ENCODE data around the gene LRRK2.
"Not testable (repeated sequence)": the region's sequence is repeated elsewhere in the genome, so short reads cannot be mapped to it uniquely, and the experiment has no call there.

LRRK2 gene

DNA sequence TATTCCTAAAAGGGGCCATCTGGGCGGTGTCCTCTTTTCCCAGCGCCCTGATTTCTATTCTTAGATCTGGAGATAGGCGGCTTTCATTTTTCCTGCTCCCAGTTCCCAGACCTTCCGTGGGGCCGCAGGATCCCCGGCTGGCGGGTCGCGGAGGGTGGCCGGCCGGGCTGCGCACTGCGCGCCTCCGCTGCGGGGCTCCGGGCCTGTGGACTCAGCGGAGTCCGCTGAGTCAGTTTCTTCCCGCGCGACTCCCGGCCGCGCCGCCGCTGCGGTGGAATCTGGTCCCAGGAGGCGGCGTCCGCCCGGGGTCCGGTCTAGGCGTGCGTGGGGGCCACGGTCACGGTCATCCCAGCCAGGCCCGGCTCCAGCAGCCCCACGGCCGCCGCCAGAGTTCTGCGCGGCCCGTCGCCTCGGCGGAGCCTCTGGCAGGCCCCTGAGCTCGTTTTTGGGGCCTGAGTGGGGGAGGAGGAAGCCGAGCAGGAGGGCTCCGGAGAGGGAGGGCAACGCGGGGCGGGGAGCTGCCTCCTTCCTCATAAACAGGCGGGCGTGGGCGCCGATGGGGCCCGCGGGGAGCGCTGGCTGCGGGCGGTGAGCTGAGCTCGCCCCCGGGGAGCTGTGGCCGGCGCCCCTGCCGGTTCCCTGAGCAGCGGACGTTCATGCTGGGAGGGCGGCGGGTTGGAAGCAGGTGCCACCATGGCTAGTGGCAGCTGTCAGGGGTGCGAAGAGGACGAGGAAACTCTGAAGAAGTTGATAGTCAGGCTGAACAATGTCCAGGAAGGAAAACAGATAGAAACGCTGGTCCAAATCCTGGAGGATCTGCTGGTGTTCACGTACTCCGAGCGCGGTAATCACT is at the start of gene LRRK2:
TSS of gene LRRK2 (plus strand) at position 559 of the 853 bp plus-strand sequence. CDS start at position 694, 135 bp downstream.
- DNase-seq (ENCODE audit: low spot score), result no peak

DNA sequence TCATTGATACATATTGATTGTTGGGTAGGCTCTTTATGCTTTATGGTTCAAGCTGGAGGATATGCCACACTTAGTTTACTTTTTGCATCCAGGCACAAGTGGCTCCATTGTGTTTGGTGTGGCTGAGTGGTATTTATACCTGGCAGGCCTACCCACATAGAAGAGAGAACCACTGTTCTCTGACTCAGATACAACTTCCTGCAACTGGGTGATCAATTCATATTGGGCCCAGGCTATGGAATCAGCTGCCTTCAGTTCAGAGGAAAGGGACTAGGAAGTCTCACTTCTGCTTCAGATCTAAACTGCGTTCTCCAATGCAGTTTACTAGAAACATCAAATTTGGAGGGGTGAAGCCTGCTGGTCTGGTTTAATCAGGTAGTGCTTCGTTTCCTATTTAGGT is 49.8 kb upstream of the LRRK2 start:
- no peak for DNase-seq (ENCODE audit: low spot score)

DNA sequence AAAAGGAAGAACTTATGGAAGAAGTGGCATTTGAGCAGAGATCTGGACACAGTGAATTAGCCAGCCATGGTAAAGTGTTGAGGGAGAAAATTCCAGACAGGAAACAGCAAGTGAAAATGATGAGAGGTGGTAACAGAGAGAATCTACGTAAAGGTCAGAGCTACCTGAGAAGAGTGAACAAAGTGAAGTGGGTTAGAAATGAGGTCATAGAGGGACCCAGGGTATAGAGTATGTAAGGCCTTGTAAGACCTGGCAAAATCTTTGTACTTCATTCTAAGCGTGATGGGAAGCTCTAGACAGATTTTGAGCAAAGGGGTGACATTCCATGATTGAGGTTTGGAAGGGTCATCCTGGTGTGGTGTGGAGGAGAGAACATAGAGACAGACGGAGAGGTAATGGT is 49.3 kb upstream of the LRRK2 start:
- DNase-seq (ENCODE audit: low spot score), result no peak

DNA sequence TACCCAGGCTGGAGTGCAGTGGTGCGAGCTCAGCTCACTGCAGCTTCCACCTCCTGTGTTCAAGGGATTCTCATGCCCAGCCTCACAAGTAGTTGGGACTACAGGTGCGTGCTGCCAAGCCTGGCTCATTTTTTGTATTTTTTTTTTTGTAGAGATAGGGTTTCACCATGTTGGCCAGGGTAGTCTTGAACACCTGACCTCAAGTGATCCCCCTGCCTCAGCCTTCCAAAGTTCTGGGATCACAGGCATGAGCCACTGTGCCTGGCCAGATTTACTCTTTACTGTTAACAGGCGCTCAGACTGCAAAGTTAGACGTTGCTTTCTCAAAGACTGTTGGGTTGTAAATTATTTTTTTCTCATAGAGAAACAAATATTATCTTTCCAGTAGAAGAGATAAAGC is 46.1 kb upstream of the LRRK2 start:
- no peak for DNase-seq (ENCODE audit: low spot score)

DNA sequence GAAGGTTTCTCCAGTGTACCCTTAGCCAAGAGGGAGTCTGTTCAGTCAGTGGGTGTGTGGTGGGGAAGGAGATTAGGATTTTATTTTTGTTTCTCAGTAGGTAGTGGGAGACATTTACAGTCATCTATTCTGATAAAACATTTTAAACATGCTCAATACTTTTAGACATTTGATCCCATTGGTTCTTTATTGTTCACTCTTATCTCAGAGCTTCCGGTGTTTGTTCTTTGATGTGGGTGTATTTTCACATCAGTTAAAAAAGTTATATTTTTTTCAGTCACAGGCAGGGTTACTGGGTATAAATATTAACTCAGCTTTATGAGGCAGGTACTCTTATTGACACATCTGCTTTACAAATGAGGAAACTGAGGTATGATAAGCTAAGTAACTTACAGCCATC is 43.3 kb upstream of the LRRK2 start:
- no peak for DNase-seq (ENCODE audit: low spot score)

DNA sequence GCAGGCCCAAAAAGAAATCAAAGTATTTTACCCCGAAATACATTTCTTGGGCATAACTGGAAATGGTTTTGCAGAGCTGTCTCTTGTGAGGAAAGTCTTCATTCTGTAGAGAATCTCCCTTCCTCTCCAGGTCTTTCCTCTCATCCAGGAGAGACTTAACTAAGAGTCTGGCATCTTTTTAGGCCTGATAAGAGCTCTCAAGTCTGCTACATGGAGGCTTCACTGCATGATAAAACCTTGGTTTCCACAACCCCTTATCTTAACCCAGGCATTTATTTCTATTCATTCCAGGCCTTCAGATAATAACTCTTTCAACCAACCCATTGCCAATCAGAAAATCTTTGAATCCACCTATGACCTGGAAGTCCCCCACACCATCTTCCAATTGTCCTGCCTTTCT is 41.1 kb upstream of the LRRK2 start:
- DNase-seq (ENCODE audit: low spot score), result no peak

DNA sequence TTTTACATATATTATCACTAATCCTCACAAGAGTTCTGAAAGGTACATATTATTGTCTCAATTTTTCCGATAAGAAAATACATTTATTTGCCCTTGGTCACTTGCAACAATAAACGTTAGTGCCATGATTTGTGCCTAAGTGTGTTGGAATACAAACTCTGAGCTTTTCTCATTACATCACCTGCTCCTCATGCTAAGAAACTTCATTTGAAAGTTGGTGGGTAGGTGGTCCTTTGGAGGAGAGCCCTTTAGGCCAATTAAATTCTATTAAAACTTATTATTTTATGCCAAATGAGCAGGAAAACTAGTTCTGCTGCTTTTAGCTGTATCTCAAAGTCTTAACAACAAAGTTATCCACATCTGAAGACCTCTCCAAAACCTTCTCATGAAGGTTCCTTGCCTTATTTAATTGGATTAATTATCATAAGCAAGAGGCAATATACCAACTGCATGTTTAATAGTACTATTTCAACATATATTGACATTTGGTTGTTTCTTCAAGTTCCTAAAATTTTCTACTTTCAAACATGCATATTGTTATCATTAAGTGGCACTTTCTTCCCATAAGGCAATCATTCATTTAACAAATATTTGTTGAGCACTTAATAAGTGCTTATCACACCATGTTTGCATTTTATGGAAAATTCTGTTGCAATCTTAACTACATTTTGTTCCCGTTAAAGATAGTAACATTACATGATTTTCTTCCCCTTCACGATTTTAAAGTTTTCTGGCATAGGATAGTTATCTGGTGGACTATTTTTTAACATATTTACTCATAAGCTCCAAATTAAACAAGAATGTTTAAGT is 40.1 kb upstream of the LRRK2 start:
- no peak for DNase-seq (ENCODE audit: low spot score)

DNA sequence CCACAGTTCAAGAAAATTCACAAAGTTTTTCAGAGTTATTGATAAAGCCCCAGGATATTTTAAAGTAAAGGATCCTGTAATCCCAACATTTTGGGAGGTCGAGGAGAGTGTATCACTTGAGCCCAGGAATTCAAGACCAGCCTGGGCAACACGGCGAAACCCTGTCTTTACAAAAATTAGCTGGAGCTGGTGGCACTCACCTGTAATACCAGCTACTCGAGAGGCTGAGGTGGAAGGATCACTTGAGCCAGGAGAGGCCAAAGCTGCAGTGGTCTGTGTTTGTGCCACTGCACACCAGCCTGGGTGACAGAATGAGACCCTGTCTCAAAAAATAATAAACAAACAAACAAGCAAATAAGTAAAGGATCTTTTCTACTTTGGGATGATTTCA is 39.5 kb upstream of the LRRK2 start:
- DNase-seq (ENCODE audit: low spot score), result no peak

DNA sequence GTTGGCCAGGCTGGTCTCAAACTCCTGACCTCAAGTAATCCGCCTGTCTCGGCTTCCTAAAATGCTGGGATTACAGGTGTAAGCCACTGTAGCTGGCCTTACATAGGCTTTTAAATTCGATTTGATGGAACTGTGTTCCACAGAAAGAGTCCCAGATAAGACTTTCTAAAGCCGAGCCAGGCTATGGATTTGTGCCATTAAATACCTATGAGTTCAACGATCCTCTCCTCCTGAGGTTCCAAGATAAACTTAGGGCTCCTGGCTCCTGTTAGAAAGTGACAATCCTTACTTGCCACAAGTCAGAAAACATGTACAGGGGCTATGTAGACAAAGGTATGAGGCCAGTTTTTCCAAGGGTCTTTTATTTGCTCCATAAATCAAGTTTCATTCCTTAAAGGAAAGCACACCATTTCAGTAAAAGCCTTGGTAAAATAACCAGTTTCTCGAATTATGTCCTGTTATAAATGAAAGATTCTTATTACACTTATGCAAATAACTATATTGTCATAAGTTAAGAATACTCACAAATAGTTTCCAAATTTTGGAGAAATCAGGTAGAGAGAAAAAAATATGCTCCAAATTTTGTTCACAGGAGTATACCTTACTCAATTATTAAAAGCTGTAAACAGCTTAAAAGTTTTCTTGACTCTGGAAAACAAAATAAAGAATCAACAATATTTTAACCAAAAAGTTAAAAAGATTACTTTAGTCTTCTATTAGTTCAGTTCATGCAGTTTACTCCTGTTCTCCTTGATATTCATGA is 36.1 kb upstream of the LRRK2 start:
- DNase-seq (ENCODE audit: low spot score), result no peak

DNA sequence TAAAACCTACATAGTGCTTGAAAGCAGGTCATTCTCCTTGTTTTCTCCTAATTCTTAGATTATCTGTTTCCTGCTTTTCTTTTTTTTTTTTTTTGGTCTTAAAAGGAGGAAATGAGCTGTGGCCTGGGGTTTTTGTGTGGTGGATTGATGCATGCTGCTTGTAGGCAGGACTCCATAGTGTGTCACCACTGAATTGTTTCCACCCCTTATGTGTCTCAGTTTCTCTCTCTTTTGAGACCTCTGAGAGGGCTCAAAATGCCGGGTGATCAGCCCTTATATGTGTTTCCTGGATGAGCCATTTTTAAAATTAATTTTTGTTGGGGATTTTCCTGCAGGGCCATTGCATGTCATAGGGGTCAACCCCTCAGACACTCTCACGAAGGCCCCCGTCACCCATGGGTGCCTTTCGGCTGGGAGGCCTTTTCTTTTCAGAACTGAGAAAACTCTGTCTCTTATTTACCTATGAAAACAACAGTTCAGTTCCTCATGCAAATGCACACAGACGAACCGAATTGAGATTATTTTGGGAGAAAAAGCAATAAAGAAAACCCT is 32.0 kb upstream of the LRRK2 start:
- no peak for DNase-seq (ENCODE audit: low spot score)

DNA sequence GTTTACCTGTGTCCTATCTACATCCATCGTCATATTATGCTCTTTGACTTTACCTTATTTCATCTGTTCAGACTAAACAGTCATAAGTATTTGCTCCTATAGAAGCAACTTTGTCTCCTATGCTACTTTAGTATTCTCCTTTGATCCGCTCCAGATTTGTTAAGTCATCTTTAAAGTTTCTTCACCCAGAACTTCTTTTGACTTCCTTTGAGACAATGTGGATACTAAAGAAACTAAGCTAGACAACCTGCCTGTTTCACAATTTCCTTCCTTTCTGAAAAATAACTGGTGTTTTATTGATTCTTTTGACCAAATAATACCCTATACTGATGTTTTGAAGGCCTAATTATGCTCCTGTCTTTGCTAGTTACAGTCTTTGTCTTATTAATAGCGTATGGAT is 30.0 kb upstream of the LRRK2 start:
- no peak for DNase-seq (ENCODE audit: low spot score)

DNA sequence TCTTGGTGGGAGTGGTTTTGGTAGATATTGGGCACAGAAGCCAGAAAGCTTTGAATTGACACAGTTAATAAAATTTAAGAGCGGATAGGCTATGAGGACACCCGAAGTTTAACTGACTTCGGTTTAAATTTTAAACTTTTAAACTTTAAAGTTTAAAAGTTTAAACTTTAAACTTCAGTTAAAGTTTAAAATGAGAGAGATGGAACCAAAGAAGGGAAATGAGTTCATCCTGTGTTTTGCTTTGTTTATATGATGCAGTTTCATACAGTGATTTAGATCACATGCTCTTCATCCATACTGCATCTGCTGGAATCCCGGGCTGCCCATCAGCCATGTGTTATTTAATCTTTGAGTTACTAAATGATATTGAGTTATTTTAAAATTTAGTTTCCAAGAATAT is 27.2 kb upstream of the LRRK2 start:
- no peak for DNase-seq (ENCODE audit: low spot score)

DNA sequence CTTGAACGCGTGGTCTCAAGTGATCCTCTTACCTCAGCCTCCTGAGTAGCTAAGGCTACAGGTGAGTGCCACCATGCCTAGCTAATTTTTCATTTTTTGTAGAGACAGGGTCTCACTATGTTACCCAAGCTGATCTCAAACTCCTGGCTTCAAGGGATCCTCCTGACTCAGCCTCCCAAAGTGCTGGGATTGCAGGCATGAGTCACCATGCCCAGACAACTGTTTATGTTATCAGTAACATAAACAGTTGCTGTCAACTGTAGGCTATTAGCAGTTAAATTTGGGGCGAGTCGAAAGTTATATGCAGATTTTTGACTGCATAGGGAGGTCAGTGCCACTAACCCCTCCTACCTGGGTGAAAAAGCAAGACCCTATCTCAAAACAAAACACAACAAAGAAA is 26.2 kb upstream of the LRRK2 start:
- no peak for DNase-seq (ENCODE audit: low spot score)

DNA sequence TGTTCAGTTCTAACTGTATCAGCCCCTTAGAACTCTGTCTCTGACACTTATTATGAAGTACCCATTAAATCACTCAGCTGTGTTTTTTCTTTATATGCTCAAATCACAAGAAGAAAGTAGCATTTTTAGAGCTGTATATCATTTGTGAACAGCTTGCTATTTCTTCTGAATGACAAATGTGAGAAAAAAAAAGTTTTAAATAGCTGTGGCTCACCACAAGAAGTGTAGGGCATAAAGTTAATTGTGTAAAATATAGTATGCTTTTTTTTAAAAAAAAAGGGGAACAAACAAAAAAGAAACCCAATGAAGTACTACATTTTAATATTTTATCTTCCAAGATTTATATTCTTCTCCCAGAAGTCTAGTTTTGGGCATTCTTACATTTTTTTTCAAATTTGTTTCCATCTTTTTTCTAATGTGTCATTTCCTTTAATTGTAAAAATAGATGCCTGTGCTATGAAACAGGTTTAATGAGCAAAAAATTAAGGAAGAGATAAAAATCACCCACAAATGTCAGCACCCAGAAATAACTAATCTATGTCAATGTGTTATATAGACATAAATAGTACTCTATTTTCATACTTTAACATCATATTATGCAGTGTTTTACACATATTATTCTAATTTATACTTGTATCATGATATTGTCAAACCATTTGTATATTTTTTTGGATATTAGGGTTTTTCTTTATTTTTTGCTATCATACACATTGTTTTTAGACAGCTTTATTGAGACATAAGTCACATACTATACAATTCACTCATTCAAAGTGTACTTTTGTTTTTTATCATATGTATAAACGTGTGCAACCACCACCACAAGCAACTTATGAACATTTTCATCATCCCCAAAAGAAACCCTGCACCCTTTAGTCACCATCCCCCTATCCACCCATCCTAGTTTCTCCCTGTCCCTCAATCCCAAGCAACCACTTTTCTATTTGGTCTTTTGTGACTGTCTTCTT is 22.4 kb upstream of the LRRK2 start:
- no peak for DNase-seq (ENCODE audit: low spot score)

DNA sequence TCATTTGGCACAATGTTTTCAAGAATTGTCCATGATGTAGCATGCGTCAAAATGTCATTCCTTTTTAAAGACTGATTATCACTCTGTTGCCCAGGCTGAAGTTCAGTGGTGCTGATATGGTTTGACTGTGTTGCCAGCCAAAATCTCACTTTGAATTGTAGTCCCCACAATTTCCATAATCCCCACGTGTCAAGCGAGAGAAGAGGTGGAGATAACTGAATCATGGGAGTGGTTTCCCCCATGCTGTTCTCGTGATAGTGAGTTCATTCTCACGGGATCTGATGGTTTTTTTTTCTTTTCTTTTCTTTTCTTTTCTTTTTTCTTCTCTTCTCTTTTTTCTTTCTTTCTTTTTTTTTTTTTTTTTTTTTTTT is 21.8 kb upstream of the LRRK2 start:
- DNase-seq (ENCODE audit: low spot score), result no peak

DNA sequence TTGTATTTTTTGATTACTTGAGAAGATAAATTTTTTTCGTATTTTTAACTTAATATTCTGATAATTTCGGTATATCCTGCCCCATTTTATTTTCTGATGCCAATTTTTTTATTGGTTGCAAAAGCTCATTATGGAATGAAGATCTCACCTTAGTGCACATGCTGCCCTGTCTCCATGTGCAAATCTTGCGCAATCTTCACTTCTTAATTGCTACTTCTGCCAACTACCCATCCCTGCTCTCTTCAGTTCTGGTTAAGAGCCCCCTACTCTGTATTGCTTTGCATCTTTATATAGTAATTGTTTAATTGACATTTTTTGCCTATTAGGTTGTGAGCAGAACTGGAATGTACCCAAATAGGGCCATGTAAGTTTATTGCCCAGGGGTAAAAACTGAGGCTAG is 20.5 kb upstream of the LRRK2 start:
- no peak for DNase-seq (ENCODE audit: low spot score)

DNA sequence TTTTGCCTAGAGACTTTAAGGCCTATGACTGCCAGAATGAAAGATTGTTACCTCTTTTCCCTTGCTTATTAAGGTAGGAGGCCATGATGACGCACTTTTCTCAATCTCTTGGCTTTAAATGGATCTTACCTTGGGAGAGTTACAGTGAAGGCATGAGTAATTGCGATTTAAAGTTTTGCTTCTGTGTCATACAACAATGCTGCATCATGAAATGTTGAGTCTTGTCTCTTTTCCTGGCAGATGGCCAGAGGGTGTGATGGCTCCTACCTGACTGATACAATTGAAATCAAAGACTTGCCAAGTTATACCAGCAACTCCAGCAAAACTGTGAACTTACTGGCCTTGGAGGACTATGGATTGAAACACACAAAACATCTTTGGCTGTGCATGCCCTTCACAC is 17.2 kb upstream of the LRRK2 start:
- DNase-seq (ENCODE audit: low spot score), result no peak

DNA sequence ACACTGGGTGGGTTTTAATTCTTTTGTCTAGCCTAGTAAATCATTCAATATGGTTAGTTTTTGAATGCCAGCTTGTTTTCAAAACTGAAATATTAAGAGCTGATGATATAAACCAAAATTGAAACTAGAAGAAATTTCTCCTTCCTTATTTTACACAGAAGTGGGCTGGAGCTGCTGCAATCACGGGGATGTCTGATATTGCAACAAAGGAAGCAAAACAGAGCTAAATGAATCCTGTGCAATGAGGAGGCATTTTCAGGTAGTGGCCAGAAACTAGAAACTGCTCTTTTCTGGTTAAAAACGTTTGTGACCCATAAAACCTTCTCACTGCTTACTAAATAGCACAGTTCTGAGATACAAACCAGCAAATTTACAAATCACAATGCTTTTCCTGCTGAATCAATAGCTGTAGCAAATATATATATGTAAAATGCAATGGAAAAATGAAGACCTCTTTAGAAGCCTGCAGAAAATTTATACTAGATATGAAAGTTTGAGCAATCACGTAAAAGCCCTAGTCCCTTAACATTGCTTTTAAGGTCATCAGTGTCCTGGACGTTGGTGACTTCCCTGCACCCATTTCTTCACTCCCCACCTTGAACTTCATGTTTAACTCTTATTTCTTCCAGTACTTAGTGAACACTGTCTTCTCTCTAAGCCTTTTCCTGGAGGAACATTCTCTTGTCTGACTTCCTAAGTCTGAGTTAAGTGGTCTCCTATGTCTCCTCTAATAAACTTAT is 15.9 kb upstream of the LRRK2 start:
- DNase-seq (ENCODE audit: low spot score), result no peak

DNA sequence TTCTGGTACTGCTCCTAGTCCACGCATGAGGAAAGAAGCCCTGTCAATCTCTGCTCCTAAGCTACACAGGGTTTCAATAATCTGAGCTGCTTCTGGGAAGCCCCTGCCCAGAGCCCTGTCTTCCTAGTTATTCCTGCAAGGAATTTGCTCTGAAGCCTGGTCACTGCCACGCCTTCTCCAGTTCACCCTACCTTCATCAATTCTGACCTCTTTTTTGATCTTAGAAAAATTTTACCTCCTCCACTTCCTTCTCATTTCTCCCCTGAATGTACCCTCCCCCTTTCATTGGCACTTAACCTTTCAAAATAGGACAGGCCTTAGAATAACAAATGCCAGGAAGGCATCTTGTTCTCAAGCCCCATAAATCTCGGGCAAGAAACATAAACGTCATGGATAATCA is 14.9 kb upstream of the LRRK2 start:
- DNase-seq (ENCODE audit: low spot score), result no peak

DNA sequence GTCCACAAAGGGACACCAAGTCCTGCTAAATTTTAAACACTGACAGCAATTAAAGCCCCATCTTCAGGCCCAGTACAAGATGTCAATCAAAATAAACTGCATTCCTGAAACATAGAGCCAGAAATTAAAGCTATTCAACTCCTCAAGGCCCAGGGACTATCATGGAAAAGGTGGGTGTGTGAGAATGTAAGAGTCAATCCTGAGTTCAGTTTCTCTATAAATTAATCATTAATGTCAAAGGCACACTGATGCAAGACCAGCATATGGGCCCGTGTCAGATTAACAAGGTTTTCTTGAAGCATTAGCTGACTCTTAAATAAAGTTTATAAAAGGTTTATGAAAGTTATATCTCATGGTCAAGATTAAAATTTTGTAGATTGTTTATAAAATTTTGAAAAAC is 13.6 kb upstream of the LRRK2 start:
- not testable (repeated sequence) for DNase-seq (ENCODE audit: low spot score)

DNA sequence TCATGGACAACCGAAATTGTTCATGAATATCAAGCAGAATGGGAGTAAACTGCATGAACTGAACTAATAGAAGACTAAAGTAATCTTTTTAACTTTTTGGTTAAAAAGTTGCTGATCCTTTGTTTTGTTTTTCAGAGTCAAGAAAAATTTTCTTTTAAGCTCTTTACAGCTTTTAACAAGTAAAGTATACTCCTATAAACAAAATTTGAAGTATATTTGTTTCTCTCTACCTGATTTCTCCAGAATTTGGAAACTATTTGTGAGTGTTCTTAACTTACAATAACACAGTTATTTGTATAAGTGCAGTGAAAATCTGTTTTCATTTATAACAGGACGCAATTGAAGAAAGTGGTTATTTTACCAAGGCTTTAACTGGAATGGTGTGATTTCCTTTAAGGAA is 12.2 kb upstream of the LRRK2 start:
- no peak for DNase-seq (ENCODE audit: low spot score)
